HG03175 (cell line): ENCODE measurements around the gene DENND1C.
"Not testable (repeated sequence)": the region's sequence is repeated elsewhere in the genome, so short reads cannot be mapped to it uniquely, and the experiment has no call there.

Experiments used
- ATAC-seq: cut with Tn5 transposase; IDR thresholded peaks from one replicate; pipeline ENCODE4 v1.9.1; 2021; ENCODE audit warnings: mild to moderate bottlenecking, moderate library complexity; ENCODE audit not compliant: unreplicated experiment

Gene DENND1C

DNA sequence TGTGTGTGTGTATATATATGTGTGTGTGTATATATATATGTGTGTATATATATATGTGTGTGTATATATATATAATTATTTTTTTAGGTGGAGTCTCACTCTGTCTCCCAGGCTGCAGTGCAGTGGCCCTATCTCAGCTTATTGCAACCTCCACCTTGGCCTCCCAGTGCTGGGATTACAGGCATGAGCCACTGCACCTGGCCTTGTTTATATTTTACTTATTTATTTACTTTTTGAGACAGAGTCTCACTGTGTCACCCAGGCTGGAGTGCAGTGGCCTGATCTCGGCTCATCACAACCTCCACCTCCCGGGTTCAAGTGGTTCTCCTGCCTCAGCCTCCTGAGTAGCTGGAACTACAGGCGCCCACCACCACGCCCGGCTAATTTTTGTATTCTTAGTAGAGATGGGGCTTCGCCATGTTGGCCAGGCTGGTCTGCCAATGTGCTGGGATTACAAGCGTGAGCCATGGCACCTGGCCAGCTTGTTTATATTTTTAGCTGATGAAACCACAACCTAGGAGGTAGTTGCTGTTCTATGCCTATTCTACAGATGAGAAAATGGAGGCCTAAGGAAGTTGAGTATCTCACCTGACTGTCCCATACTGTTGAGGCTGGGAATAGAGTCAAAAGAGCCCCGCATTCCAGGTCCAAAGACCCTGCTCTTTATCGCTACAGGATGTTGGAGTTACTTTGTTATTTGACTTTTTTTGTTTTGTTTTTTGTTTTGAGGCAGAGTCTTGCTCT lies 26.6 kb upstream of the DENND1C start:
- ATAC-seq: not testable (repeated sequence)

DNA sequence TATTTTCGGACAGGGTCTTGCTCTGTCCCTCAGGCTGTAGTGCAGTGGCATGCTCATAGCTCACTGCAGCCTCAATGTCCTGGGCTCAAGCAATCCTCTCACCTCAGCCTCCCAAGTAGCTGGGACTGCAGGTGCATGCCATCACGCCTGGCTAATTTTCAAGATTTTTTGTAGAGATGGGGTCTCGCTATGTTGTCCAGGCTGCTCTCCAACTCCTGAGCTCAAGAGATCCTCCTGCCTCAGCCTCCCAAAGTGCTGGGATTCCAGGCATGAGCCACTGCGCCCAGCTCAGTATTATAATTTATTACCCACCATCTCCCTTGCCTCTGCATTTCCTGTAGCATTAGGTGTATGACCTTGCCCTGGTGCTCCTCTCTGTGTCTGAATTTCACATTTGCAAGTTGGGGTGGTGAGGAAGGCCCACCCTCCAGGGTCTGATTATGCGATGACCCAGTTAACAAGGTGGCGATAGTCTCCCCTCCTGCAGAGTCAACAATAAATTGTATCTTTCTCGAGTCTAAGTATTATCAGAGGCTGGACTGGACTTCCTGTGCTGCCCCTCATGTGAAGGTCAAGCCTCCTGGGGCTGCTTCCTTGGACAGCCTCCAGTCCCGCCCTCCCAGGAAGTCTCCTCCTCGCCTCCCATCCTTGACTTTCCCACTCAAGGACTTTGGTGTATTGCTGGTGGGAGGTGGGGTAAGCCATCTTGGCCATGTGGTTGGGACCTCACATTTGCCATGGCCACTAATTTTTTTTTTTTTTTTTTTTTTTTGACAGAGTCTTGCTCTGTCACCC lies 22.0 kb upstream of the DENND1C start:
- no peak for ATAC-seq

DNA sequence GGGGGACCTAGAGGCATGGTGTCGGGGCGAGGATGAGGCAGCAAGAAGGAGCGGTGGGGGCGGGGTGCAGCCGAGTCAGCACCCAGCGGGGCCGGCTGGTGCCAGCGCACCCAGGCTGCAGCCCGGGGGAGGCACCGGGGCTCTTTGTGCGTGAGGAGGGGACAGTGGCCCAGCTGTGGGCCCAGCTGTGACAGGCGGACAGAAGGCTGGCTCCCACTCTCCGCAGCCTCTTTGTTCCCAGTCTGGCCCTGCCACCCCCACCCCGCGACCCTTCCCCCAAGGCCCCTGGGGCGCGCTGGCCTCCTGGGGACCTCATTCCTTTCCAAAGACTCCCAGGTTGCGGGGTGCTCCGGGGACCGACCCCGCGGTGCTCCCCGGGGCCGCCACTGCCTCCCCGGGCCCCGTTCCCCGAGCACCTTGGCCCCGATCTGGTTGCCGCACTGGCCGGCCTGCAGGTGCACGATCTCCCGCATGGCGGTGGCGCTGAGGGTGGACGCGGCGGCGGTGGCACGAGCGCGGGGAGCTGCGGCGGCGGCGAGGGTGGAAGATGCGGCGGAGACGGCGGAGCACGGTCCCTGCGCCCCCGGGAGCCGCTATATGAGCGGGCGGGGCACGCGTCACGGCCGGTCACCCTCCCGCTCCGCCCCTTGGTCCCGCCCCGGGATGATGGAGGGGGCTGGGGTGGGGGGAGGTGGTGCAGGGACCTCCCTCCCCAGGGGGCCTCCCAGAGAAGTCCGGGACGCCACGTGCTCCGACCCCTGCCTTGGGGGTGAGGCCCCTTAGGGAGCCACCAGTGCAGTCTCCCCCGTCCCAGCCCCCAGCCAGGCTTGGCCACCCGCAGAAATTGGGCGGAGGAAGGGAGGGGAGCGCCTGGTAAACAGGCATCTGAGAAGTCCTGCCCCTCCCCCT lies 20.4 kb upstream of the DENND1C start, which contains the start of gene TUBB4A:
TSS of gene TUBB4A (minus strand) at position 570 of the 909 bp plus-strand sequence. CDS start at position 473, 97 bp downstream.
- ATAC-seq: no peak

DNA sequence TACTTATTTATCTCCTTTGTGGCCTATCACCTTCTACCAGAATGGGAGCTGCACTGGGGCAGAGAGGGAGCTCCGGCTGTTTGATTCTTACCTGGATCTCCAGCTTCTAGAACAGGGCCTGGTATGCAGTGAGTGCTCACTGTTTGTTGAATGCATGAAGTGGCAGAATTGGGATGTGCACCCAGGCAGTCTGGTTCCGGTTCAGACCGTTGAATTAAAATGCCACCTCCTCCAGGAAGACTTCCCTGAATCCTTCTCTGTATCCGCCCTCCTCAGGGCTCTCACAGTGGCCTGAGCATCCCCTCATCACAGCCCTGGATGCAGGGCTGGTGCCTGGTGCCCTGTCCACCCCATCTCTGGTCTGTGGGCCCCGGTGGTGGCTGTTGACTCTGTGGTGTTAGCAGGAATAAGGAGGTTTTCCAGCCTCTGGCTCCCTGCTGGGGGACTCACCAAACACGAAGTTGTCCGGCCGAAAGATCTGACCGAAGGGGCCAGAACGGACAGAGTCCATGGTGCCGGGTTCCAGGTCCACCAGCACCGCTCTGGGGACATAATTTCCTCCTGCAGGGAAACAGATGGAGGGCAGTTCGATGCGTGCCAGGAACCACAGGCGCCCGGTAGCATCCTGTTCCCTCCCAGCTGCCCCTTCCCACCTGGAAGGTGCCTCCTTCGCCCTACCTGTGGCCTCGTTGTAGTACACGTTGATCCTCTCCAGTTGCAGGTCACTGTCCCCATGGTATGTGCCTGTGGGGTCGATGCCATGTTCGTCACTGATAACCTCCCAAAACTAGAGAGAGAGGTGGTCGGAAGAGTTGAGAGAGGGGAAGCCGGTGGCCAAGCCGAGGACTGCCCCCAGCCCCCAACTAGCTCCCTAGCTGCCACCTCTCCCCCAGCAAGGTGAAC lies 19.5 kb upstream of the DENND1C start:
- ATAC-seq: no peak

DNA sequence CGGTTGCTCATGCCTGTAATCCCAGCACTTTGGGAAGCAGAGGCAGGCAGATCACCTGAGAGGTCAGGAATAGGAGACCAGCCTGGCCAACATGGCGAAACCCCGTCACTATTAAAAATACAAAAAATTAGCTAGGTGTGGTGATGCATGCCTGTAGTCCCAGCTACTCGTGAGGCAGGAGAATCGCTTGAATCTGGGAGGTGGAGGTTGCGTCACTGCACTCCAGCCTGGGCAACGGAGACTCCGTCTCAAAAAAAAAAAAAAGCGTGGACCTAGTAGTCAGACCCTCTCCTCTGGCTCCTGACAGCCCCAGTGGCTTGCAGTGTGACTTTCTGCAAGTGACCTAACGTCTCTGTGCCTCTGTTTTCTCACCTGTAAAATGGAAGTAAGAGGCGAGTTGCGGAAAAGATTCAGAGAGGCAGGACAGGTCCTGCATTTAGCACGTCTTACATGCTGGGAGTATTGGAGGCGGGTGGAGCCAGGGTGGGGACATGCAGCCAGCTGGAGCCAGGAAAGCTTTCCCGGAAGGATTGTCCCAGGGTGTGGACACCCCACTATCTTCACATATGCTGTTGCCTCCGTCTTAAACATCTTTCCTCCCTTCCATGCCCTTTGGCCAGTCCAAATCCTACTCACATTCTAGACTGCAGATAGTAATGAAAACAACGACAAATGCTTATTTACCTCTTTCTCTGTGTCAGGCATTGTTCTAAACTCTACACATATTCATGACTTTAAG lies 17.6 kb upstream of the DENND1C start:
- ATAC-seq: no peak

DNA sequence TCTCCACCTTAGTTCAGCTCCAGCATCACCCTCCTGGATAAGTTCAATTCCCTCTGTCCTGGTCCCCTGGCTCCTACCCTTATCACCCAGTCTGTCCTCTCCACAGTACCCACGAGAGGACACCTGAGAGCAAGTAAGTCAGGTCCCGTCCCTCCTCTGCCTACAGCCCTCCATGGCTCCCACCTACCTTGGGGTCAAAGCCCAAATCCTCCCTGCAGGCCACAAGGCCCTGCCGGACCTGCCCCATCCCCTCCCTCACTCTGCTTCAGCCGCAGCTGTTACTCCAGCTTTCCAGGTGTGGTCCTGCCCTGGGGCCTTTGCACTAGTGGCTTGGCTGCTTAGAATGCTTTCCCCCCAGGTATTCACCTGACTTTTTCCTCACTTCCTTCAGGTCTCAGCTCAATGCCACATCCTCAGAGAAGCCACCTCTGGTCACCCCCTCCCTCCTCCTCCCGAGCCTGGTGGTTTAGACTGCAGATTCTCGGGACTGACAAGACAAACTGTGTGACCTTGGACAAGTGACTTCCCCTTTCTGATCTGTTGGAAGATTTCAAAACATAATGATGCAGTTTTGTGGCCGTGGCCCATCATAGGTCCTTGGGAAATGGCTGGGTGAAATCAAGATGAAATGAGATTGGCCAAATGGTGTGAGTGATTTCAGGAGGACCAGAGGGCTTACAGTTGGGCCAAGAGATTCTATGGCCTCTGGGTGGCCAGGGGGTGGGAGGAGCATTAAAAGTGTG lies 16.9 kb upstream of the DENND1C start:
- ATAC-seq: no peak

DNA sequence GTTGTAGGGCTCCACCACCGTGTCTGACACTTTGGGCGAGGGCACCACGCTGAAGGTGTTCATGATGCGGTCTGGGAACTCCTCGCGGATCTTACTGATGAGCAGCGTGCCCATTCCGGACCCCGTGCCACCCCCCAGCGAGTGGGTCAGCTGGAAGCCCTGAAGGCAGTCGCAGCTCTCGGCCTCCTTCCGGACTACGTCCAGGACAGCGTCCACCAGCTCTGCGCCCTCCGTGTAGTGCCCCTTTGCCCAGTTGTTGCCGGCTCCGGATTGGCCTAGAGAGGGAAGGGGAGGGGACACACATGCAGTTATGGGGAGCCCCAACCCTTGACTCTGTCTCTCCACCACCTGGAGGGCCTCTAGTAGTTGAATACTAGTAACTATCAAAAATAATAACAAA lies 14.4 kb upstream of the DENND1C start:
- no peak for ATAC-seq

DNA sequence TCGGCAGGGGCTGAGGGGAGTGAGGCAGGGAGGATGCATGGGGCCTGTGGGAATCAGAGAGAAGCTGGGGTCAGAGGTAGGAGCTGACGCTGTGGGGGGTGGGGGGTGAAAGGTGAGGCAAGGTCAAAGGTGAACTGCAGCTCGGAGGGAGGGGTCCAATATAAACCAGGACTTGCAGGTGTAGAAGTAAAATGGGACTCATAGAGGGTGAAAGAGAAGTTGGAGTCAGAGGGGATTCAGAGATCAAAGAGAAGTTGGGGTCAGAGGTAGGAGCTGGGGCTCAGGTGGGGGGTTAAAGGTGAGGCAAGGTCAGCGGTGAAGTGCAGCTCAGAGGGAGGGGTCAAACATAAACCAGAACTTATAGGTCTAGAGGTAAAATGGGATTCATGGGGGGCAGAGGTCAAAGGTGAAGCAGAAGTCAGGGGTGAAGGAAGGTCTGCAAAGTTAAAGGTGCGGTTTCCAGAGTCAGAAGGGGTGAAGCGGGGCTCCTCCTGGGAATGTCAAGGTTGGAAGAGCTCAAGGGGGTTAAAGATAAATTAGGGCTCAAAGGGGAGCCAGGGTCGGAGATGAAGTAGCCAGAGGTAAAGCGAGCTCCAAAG lies 12.9 kb upstream of the DENND1C start:
- no peak for ATAC-seq

DNA sequence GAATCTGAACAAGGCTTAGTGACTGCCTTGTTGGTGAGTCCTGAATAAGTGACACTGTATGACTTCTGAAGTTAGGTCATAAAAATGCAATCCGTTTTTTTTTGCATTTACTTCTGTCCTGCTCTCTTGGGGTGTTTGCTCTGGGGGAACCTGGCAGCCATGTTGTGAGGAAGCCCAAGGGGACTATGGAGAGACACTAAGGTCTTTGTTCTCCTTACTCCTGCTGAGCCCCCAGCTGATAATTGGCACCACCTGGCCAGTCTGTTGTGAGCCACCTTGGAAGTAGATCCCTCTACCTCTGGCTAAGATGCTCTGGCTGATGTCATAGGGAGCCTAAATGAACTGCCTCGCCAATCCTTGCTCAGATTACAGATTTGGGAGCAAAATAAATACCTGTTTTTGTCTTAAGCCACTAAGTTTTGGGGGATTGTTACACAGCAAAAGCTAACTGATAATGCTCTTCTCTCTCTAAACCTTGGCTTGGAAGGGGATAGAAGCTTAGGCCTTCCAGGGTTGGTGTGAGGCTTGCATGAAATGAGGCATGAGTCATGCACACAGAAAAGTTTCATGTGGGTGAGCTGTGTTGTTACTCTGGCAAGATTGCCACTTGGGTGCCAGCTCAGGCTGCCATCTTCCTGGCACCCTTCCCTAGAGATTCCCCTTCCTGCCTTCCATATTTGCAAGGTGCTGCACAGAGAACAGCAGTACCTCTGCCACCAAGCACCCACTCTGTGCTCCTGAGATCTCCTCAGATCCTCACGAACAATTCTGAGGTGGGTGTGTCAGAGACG lies 10.4 kb upstream of the DENND1C start:
- ATAC-seq: no peak

DNA sequence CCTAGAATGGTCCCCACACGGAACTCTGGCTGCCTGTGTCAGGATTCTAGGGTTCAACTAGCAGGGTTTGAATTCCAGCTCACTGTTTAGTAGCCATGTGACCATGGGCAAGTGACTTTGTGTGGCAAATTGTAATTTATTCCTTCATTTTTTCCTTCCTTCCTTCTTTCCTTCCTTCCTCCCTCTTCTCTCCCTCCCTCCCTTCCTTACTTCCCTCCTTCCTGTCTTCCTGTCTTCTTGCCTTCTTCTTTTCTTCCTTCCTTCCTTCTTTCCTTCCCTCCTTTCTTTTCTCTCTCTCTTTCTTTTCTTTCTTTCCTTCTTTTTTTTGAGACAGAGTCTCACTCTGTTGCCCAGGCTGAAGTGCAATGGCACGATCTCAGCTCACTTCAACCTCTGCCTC lies 8.5 kb upstream of the DENND1C start:
- no peak for ATAC-seq

DNA sequence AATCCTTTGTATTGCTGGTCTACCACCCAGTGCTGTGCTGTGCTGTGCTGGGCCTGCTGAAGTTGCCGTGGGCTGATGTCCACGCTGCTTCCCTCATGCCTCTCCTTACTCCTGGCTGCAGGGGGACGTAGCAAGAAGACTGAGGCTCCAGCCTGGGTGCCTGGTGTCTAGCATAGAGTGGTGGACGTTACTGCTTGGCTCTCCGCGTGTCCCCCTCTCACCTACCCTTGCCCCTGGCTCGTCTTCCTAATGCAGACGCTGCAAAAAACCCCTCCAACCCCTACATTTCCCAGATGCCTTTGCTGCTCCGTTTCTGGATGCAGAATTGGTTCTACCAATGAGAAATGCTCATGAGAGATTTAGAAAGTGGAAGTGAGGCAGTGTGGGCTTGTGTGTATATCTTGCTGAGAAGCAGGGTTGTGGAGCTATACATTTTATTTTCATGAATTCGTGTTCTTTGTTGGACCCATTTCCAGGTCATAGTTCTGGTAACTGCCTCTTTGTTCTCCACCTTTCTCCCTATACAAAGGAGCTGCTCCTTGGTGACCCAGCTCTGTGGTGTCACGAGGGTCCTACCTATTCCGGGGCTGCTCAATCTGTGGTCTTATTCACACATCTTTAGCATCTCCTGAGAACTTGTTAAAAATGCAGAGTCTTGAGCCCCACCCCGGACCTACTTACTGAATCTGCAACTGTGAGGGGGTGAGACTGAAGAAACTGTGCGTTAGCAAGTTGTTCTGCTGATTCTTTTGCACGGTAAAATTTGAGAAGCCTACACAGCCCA lies 7.9 kb upstream of the DENND1C start:
- no peak for ATAC-seq

DNA sequence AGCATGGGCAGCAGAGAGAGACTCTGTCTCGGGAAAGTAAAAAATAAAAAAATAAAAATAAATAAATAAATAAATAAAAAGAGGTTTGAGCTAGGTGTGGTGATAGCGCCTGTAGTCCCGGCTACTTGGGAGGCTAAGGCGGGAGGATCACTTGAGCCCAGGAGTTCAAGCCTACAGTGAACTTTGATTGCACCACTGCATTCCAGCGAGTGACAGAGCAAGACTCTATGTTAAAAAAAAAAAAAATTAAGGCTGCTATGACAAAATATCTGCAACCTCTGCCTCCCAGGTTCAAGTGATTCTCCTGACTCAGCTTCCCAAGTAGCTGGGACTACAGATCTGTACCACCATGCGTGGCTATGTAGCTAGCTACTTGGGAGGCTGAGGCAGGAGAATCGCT lies 3.2 kb upstream of the DENND1C start:
- ATAC-seq: no peak

DNA sequence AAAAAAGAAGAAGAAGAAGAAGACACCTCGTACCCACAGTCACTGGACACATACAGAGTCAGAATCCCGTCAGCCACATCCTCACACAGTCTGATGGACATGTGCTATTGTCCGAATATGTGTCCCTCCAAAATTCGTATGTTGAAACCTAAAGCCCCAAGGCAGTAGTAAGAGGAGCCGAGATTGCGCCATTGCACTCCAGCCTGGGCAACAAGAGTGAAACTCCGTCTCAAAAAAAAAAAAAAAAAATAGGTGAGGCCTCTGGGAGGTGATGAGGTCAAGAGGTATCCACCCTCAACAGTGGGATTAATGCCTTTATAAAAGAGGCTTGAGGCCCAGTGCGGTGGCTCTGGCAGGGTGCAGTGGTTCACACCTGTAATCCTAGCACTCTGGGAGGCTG lies 2.6 kb upstream of the DENND1C start:
- no peak for ATAC-seq

DNA sequence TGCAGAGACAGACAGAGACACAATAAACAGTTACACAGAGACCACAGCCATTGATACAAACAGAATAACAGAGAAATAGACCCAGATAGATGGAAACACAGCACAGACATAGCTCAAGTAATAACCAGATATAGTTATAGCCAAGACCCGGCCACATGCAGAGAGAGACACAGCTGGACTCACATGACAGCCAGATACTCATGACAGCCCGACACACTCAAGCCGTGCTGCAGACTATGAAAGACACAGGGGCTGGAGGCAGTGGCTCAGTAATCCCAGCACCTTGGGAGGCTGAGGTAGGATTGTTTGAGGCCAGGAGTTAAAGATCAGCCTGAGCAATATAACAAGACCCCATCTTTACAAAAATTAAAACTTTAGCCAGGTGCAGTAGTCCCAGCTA lies 1.6 kb upstream of the DENND1C start:
- no peak for ATAC-seq

DNA sequence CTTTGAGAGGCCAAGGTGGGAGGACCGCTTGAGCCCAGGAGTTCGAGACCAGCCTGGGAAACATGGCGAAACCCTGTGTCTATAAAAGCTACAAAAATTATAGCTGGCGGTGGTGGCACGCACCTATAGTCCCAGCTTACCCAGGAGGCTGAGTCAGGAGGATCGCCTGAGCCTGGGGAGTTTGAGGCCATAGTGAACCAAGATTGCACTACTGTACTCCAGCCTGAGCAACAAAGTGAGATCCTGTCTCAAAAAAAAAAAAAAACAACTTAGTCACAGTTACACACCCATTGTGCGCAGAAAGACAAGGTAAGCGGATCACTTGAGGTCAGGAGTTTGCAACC lies 728 bp upstream of the DENND1C start:
- ATAC-seq: no peak

DNA sequence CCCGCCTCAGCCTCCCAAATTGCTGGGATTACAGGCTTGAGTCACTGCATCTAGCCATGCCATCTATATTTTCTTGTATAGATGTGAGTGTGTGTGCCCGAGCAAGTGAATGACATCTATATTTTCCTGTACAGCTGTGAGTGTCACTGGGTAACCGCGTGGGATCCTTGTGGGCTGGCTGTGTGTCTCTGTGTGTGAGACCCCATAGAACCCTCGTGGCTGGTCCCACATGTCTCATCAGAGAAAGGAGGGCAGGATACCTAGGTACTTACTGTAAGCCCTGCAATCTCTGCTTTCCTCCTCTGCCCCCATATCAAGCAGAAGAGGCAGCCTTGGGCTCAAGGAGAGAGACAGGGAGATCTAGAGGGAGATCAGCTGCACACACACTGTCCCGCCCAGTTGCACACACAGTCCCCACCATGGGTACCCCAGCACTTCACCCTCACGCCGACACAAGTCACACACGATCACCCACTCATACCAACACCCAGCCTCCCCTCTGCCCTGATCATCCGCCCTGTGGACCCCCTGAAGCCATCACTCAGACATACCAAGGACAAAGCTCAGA lies 655 bp downstream of the DENND1C start:
- no peak for ATAC-seq
